CD4-positive, alpha-beta memory T cell (primary cell): ENCODE data around the gene LZTS3. TPM values are rescaled to one million over a fixed set of nuclear protein-coding genes. Genes with fewer than 3 reads are reported as not detected.
A peak's percentile ranks its signal among the peaks of the same experiment; 100 is the strongest.

Experiments
- CTCF ChIA-PET: fragments of 350-600 bp; sonication (Branson Sonifier 250); formaldehyde crosslinking; loops from one replicate; lab custom pipeline; 2021; ENCODE audit warnings: inconsistent platforms; ENCODE audit not compliant: partially characterized antibody; lab: Charles Lee
- POLR2A ChIA-PET: fragments of 350-600 bp; sonication (Branson Sonifier 250); formaldehyde crosslinking; loops from one replicate; lab custom pipeline; 2021; ENCODE audit not compliant: partially characterized antibody; lab: Charles Lee
- DNase-seq, 5 donors: peaks; one replicate each; pipeline versions ENCODE4 v3.0.0 to v3.0.0-alpha.2; 2020 to 2022; ENCODE audit warnings: mixed read lengths in 1 of 5
- H3K27ac ChIP-seq: one replicate; pipeline ENCODE4 v1.7.0; 2013; ENCODE audit warnings: low read depth, low read length
- H3K27me3 ChIP-seq: 2 replicates; pipeline ENCODE4 v1.7.0; 2013; ENCODE audit warnings: mild to moderate bottlenecking, low read length, moderate library complexity; ENCODE audit not compliant: insufficient read depth
- H3K36me3 ChIP-seq: 2 replicates; pipeline ENCODE4 v1.7.0; 2013; ENCODE audit warnings: mild to moderate bottlenecking, low read length, moderate library complexity; ENCODE audit not compliant: insufficient read depth
- H3K4me1 ChIP-seq: 2 replicates; pipeline ENCODE4 v1.7.0; 2013; ENCODE audit warnings: mild to moderate bottlenecking, low read length, moderate library complexity; ENCODE audit not compliant: insufficient read depth
- H3K4me3 ChIP-seq, 2 donors: one replicate each; pipeline ENCODE4 v1.7.0; 2013; ENCODE audit warnings: low read length in 2 of 2, mild to moderate bottlenecking in 1 of 2
- H3K9me3 ChIP-seq, 2 donors: one replicate each; pipeline ENCODE4 v1.7.0; 2013; ENCODE audit warnings: low read length in 2 of 2, control low read depth in 1 of 2; ENCODE audit not compliant: control insufficient read depth in 1 of 2
- H3K27ac Mint-ChIP-seq, 7 donors: one replicate each; pipeline ENCODE4 v1.8.0; 2020 to 2021; ENCODE audit warnings: mixed read lengths in 7 of 7, mild to moderate bottlenecking in 6 of 7, inconsistent platforms in 3 of 7, moderate library complexity in 3 of 7
- H3K27me3 Mint-ChIP-seq, 2 donors: one replicate each; pipeline ENCODE4 v1.8.0; 2020 to 2021; ENCODE audit warnings: mixed read lengths in 2 of 2
- H3K36me3 Mint-ChIP-seq, 2 donors: one replicate each; pipeline ENCODE4 v1.8.0; 2020 to 2021; ENCODE audit warnings: mixed read lengths in 2 of 2, inconsistent platforms in 1 of 2, mild to moderate bottlenecking in 1 of 2
- H3K4me1 Mint-ChIP-seq, 4 donors: one replicate each; pipeline ENCODE4 v1.8.0; 2020 to 2021; ENCODE audit warnings: mixed read lengths in 4 of 4, mild to moderate bottlenecking in 1 of 4
- H3K4me3 Mint-ChIP-seq, 8 donors: one replicate each; pipeline ENCODE4 v1.8.0; 2020 to 2021; ENCODE audit warnings: mixed read lengths in 8 of 8, mild to moderate bottlenecking in 7 of 8, moderate library complexity in 6 of 8, inconsistent platforms in 3 of 8
- H3K9me3 Mint-ChIP-seq, 8 donors: one replicate each; pipeline ENCODE4 v1.8.0; 2020 to 2021; ENCODE audit warnings: mixed read lengths in 8 of 8, mild to moderate bottlenecking in 5 of 8, inconsistent platforms in 3 of 8, moderate library complexity in 1 of 8
- intact Hi-C: fragments of 100-400 bp; cut with micrococcal nuclease; formaldehyde crosslinking; loops from one replicate; pipeline ENCODE4 v1.15.1; 2023
- polyA plus RNA-seq, 2 donors: library from polyadenylated mRNA; unstranded; fragments of 300-500 nt; fragmentation: Illumina TruSeq; gene quantifications; one replicate each; pipeline ENCODE4 v1.2.3, GENCODE V29; 2021
- total RNA-seq, 2 experiments: library from RNA; stranded (reverse); gene quantifications; one replicate each; pipeline ENCODE4 v1.2.3, GENCODE V29; 2021

Gene LZTS3
- total and polyA plus RNA-seq, 4 experiments from 2014 or later = 0.78 to 7.9 (median 3.9) TPM

- POLR2A ChIA-PET = interaction anchor here (0.6 to 1.7 kb wide), 3 partner anchors 8 to 1024 kb away, joined by 3 to 4 read pairs (median 3); partner anchors contain the start of genes FASTKD5 and UBOX5
- no peak overlapping the region for H3K27ac Mint-ChIP-seq
- DNase-seq = no peak
- CTCF ChIA-PET = no interaction called here
- no peak overlapping the region for H3K4me3 Mint-ChIP-seq
- H3K36me3 Mint-ChIP-seq = peaks cover 0 to 1% of the 10 kb centered on the region in 2 donors
- Histone ChIP-seq H3K4me3 (no peak overlapping the region), H3K27me3 (peaks cover 7% of the 10 kb centered on the region), H3K9me3 (no peaks in the 10 kb centered on the region), H3K27ac (no peak overlapping the region), H3K4me1 (peaks cover 7% of the 10 kb centered on the region), H3K36me3 (no peaks in the 10 kb centered on the region)
- H3K27me3 Mint-ChIP-seq = peaks cover 14 to 18% of the 10 kb centered on the region in 2 donors
- no peaks in the 10 kb centered on the region for H3K9me3 Mint-ChIP-seq
- peaks cover 0 to 20% (median 4%) of the 10 kb centered on the region in 4 donors for H3K4me1 Mint-ChIP-seq
- intact Hi-C loops = no loop called here
These were observed 5.6 kb downstream of the LZTS3 start for GRCh38 chr20:3167738-3168078.

DNA sequence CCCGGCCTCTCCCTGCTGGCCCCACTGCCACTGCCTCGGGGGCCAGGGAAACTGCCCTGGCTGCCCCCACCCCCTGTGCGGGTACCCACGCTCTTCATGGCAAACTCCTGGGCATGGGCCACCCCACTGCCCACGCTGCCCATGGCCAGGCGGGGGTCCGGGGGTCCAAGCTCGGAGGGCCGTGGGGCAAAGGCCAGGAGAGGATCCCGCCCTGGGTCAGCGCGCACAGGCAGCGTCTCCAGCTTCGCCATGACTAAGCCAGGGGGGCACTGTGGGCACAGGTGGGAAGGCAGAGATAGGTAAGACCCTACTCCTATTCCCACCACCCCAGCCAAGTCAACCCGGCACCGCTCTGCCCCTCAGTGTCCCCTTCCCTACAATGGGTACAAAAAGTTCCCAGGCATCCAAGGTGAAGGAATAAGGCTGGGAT lies 6.4 kb downstream of the LZTS3 start:
- CTCF ChIA-PET = no interaction called here
- POLR2A ChIA-PET = interaction anchor here (1.7 kb wide), 1 partner anchor 37 kb away, joined by 3 read pairs; no protein-coding TSS in a partner anchor
- H3K9me3 Mint-ChIP-seq = no peaks in the 10 kb centered on the region
- no peak overlapping the region for H3K27ac Mint-ChIP-seq
- intact Hi-C loops = no loop called here
- H3K36me3 Mint-ChIP-seq = no peaks in the 10 kb centered on the region
- Histone ChIP-seq H3K27ac (no peak overlapping the region), H3K4me3 (no peak overlapping the region), H3K4me1 (no peaks in the 10 kb centered on the region), H3K27me3 (peaks cover 7% of the 10 kb centered on the region), H3K9me3 (no peaks in the 10 kb centered on the region), H3K36me3 (no peaks in the 10 kb centered on the region)
- DNase-seq = no peak
- H3K4me1 Mint-ChIP-seq = peaks cover 0 to 12% (median 0%) of the 10 kb centered on the region in 4 donors
- no peak overlapping the region for H3K4me3 Mint-ChIP-seq
- H3K27me3 Mint-ChIP-seq = peaks cover 14% of the 10 kb centered on the region in 2 donors

DNA sequence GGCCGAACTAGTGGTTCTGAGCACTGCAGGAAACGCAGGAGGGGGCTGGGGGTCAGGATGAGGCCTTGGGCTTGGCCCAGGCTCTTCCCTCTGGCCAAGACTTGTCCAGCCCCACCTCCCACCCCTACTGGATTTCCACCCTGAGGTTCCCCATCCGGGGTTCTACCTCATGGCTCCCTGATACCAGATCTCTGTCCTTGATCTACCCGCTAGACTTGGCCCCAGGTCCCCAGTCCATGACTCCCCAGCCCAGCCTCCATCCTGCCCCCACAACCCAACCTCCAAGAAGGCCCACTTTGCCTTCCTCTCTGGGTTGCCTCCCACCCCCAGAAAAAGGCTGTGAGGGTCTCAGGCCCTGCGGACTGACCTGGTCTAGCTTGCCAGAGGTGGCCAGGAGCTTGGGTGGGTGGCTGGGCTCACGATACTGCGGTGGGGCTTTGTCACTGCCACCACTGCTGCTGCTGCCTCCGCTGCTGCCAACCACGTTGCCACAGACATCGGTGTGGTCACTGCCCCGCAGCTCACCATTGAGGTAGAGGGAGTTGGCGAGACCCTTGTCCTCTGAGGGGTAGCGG lies 6.9 kb downstream of the LZTS3 start:
- intact Hi-C loops = no loop called here
- Histone ChIP-seq H3K9me3 (no peaks in the 10 kb centered on the region), H3K36me3 (no peaks in the 10 kb centered on the region), H3K27me3 (peaks cover 7% of the 10 kb centered on the region), H3K27ac (no peak overlapping the region), H3K4me3 (no peak overlapping the region), H3K4me1 (no peaks in the 10 kb centered on the region)
- no peak overlapping the region for H3K4me3 Mint-ChIP-seq
- H3K4me1 Mint-ChIP-seq = peaks cover 0 to 11% (median 0%) of the 10 kb centered on the region in 4 donors
- peaks cover 14% of the 10 kb centered on the region in 2 donors for H3K27me3 Mint-ChIP-seq
- DNase-seq = no peak
- H3K9me3 Mint-ChIP-seq = no peaks in the 10 kb centered on the region
- CTCF ChIA-PET = no interaction called here
- H3K36me3 Mint-ChIP-seq = no peaks in the 10 kb centered on the region
- H3K27ac Mint-ChIP-seq = no peak overlapping the region
- POLR2A ChIA-PET = interaction anchor here (1.7 kb wide), 1 partner anchor 37 kb away, joined by 3 read pairs; no protein-coding TSS in a partner anchor

DNA sequence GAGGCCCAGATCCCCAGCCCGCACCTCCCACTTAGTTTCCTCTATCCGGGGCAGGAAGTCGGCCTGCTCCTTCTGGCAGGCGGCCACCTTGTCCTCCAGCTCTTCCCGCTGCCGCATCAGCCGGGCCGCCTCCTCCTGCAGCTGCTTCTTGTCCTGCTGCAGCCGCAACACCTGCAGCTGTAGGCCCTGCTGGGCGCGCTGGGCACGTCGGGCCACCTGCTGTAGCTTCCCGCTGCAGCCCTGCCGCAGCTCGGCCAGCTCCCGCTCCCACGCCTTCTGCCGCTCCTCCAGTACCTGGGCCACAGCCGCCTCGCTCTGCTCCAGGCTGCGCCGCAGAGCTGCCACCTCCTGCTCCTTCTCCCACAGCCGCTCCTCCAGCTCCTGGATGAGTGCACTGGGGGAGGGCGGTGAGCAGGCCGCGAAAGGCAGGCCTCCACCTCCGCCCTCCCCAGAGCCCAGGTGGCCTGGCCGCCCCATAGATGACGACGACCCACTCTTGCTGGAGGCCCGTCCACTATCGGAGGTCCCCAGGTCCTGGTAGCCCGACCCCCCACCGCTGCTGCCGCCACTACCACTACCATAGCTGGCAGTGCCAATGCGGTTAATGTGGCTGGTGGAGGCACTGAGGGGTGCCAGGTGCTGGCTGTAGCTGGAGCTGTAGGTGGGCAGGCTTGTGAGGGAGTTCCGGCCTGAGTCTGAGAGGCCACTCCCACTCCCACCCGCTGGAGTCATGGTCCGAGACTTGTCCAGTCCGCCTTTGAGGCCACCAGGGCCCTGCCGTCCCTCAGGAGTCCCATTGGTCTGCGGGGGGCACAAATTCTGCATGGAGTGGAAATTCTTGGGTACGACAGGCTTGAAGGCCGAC lies 7.6 kb downstream of the LZTS3 start:
- peaks cover 14% of the 10 kb centered on the region in 2 donors for H3K27me3 Mint-ChIP-seq
- no peak overlapping the region for H3K27ac ChIP-seq
- H3K27me3 ChIP-seq = peaks cover 7% of the 10 kb centered on the region
- intact Hi-C loops = no loop called here
- H3K4me3 ChIP-seq = no peak overlapping the region
- ChIA-PET POLR2A (no interaction called here), CTCF (interaction anchor here (0.5 kb wide), 1 partner anchor 37 kb away, joined by 3 read pairs; no protein-coding TSS in a partner anchor)
- H3K36me3 ChIP-seq = no peaks in the 10 kb centered on the region
- H3K4me1 Mint-ChIP-seq = peaks cover 0 to 16% (median under 1%) of the 10 kb centered on the region in 4 donors
- no peaks in the 10 kb centered on the region for H3K4me1 ChIP-seq
- no peak overlapping the region for H3K27ac Mint-ChIP-seq
- no peak for DNase-seq
- no peaks in the 10 kb centered on the region for H3K9me3 ChIP-seq
- no peaks in the 10 kb centered on the region for H3K36me3 Mint-ChIP-seq
- no peak overlapping the region for H3K4me3 Mint-ChIP-seq
- H3K9me3 Mint-ChIP-seq = no peaks in the 10 kb centered on the region

DNA sequence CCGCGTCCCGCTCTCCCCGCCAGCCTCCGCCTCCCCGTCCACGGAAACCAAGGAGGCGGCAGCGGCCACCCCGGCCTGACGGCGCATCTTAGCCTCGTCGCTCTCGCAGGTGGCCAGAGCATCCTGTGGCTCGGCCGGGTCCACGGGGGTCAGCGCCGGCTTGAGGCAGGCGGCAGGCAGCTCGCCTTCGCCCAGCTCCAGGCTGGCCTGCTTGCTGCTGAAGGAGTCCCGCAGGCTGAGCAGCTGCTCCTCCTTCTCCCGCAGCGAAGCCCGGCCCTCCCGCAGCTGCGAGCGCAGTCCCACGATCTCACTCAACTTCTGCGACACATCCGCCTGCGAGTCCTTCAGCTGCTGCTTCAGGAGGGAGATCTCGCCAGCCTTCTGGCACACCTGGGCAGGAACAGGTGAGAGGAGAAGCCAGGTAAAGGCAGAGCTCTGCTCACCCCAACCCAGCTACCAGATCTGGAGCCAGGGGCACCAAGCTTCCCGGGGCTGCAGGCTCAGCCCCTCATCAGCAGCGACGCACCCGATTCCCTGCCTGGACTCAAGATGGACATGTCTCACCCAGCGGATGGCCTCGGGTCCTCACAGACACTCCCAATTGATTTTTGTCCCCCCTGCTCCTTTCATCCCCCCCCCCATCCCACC lies 8.5 kb downstream of the LZTS3 start:
- no peak for DNase-seq
- no peaks in the 10 kb centered on the region for H3K36me3 Mint-ChIP-seq
- peaks cover 7% of the 10 kb centered on the region for H3K4me1 ChIP-seq
- H3K27me3 Mint-ChIP-seq = peaks cover 13 to 14% of the 10 kb centered on the region in 2 donors
- CTCF ChIA-PET = interaction anchor here (0.6 kb wide), 1 partner anchor 52 kb away, joined by 3 read pairs; no protein-coding TSS in a partner anchor
- POLR2A ChIA-PET = no interaction called here
- intact Hi-C loops = no loop called here
- no peak overlapping the region for H3K27ac ChIP-seq
- H3K9me3 ChIP-seq = no peaks in the 10 kb centered on the region
- H3K36me3 ChIP-seq = no peaks in the 10 kb centered on the region
- peaks cover 7% of the 10 kb centered on the region for H3K27me3 ChIP-seq
- no peak overlapping the region for H3K27ac Mint-ChIP-seq
- H3K4me3 ChIP-seq = no peak overlapping the region
- H3K4me3 Mint-ChIP-seq = no peak overlapping the region
- H3K9me3 Mint-ChIP-seq = no peaks in the 10 kb centered on the region
- peaks cover 0 to 18% (median 1%) of the 10 kb centered on the region in 4 donors for H3K4me1 Mint-ChIP-seq

DNA sequence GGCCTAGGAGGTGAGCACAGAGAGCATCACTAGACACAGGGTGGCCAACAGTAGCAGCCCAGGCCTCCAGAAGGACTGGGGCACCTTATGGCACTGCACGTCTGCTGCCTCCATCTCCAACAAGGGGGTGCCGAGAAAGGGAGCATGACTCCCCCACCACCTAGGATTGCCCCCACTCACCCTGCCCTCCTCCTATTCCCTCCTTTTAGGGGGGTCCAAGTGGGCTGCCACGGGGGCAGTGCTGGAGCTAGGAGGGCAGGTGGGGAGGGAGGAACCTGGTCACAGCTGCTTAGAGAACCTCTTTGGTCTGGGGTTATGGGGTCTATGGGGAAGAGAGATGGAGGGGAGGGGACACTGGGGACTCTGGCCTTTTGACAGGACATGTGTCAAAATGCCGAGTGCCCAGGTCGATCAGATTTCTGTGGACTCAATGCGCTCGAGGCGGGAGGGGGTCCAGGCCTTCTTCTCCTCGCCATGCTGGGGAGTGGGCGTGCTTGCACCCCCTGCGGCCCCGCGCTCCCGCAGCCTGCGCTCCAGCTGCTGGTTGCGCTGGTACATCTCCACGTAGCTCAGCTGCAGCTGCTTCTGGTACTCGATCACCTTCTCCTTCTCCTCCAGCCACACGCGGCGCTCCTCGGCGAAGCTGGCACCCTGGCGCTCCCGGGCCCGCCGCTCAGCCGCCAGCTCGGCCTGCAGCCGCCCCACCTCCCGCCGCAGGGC lies 9.1 kb downstream of the LZTS3 start:
- H3K27ac Mint-ChIP-seq = peak overlapping the region in 1 of 7 donors; percentile 44
- ChIA-PET POLR2A (interaction anchor here (1.1 kb wide), 1 partner anchor 8 kb away, joined by 3 read pairs; no protein-coding TSS in a partner anchor), CTCF (interaction anchor here (0.6 kb wide), 1 partner anchor 51 kb away, joined by 3 read pairs; no protein-coding TSS in a partner anchor)
- no peak overlapping the region for H3K27ac ChIP-seq
- peaks cover 3 to 22% (median 5%) of the 10 kb centered on the region in 4 donors for H3K4me1 Mint-ChIP-seq
- peaks cover 7% of the 10 kb centered on the region for H3K27me3 ChIP-seq
- H3K4me1 ChIP-seq = peaks cover 7% of the 10 kb centered on the region
- no peak for DNase-seq
- H3K36me3 ChIP-seq = no peaks in the 10 kb centered on the region
- peaks cover 0 to 3% of the 10 kb centered on the region in 2 donors for H3K36me3 Mint-ChIP-seq
- peaks cover 0 to 3% (median 0%) of the 10 kb centered on the region in 8 donors for H3K9me3 Mint-ChIP-seq
- no peak overlapping the region for H3K4me3 Mint-ChIP-seq
- no peaks in the 10 kb centered on the region for H3K9me3 ChIP-seq
- no peak overlapping the region for H3K4me3 ChIP-seq
- H3K27me3 Mint-ChIP-seq = peaks cover 9 to 14% of the 10 kb centered on the region in 2 donors
- intact Hi-C loops = no loop called here
